ENCODE results near the gene SLC16A9. TPM values are rescaled to one million over a fixed set of nuclear protein-coding genes. Genes with fewer than 3 reads are reported as not detected.

Gene SLC16A9
- 7.8 and 8.4 TPM in 2 replicates for total RNA-seq

GRCh38 chr10:59709395-59710125 is at the start of gene SLC16A9:
SLC16A9 (minus strand) TSS chr10:59709850; CDS start chr10:59684291, 25,559 bp downstream.

GRCh38 chr10:59753267-59753666 is 43.6 kb upstream of the SLC16A9 start, which contains the start of gene MRLN:
MRLN (minus strand) TSS chr10:59753455.

Other genes starting within 250 kb of the SLC16A9 start
- not detected in 2 replicates for gene MRLN, start 43.6 kb upstream of the SLC16A9 start, total RNA-seq
- gene CCDC6, start 196.7 kb upstream of the SLC16A9 start, total RNA-seq: 25.4 and 30.2 TPM in 2 replicates